ENCODE results near the gene WDR7. TPM values are rescaled to one million over a fixed set of nuclear protein-coding genes. Genes with fewer than 3 reads are reported as not detected.

WDR7 gene
- total and polyA plus RNA-seq, 10 of the 15 experiments (the other 5 are each of a cell fraction or from before 2014, with no cell fraction given), result 2.8 to 16.5 (median 11.7) TPM

- SMC1A ChIA-PET (ENCODE audit: uncharacterized antibody, unreplicated experiment), result no interaction called here
- in situ Hi-C loops (cut with MboI) (no loop called here), intact Hi-C loops (cut with micrococcal nuclease; ENCODE audit: unreplicated experiment) (no loop called here)
- Histone ChIP-seq H3K36me3 (ENCODE audit: control insufficient read depth in 2 of 2, insufficient read depth in 2 of 2, low read length in 1 of 2) (no peaks in the 10 kb centered on the region), H4K20me1 (ENCODE audit: control insufficient read depth, insufficient read depth) (no peaks in the 10 kb centered on the region), H3K27me3 (replicated peaks in 1 of 2; ENCODE audit: control insufficient read depth in 2 of 2, insufficient read depth in 2 of 2, low read length in 1 of 2) (no peaks in the 10 kb centered on the region), H3K9me3 (replicated peaks; ENCODE audit: control insufficient read depth, insufficient read depth, low read length) (no peaks in the 10 kb centered on the region), H3K4me2 (ENCODE audit: control insufficient read depth, insufficient read depth) (no peak overlapping the region), H3K9ac (ENCODE audit: control insufficient read depth, insufficient read depth, low read length) (no peak overlapping the region), H3K4me3 (no peak overlapping the region), H2AFZ (ENCODE audit: control insufficient read depth, low read depth, low read length) (no peak overlapping the region), H3K4me1 (ENCODE audit: control insufficient read depth, insufficient read depth, low read length) (no peaks in the 10 kb centered on the region), H3K79me2 (ENCODE audit: control insufficient read depth, insufficient read depth, low read length) (no peaks in the 10 kb centered on the region), H3K27ac (ENCODE audit: control insufficient read depth, insufficient read depth) (no peak overlapping the region)
- POLR2A ChIA-PET, result no interaction called here
- CTCF ChIA-PET, result no interaction called here
- FAIRE-seq (no peak), DNase-seq (ENCODE audit: low read depth, low spot score) (no peak), ATAC-seq (no peak)
- BruUV-seq (replicated peaks), result no TSS peak
- WGBS (ENCODE audit: insufficient coverage, insufficient replicate concordance, low lambda C conversion rate, missing lambda C conversion rate), result 92% methylated on average over 2 of the region's 2 CpGs
- RAD21 ChIA-PET (ENCODE audit: unreplicated experiment), result no interaction called here
- no peak for TF ChIP-seq USF1 (IDR thresholded peaks at IDR 0.05; ENCODE audit: borderline replicate concordance, extremely low read length, insufficient read depth, low read depth, low read length)
- TF ChIP-seq KLF5 (IDR thresholded peaks at IDR 0.05; ENCODE audit: partially characterized antibody), result no peak
- no peak for TF ChIP-seq RUNX3 (IDR thresholded peaks at IDR 0.05; ENCODE audit: low read length)
- no peak for TF ChIP-seq HDAC6 (IDR thresholded peaks at IDR 0.05; ENCODE audit: unreplicated experiment)
- no peak for TF ChIP-seq ZZZ3 (IDR thresholded peaks at IDR 0.05; ENCODE audit: control insufficient read depth, insufficient read length, low read depth)
- no peak for TF ChIP-seq FOS (IDR thresholded peaks at IDR 0.05; ENCODE audit: borderline replicate concordance, extremely low read depth, insufficient read length)
- TF ChIP-seq ELK1 (IDR thresholded peaks at IDR 0.05; ENCODE audit: low read depth, low read length), result no peak
- TF ChIP-seq PRDM15 (CRISPR knock-in tag; IDR thresholded peaks at IDR 0.05), result no peak
- TF ChIP-seq EED (IDR thresholded peaks at IDR 0.05; ENCODE audit: low read depth), result no peak
- no peak for TF ChIP-seq ATF3 (IDR thresholded peaks at IDR 0.05; ENCODE audit: borderline replicate concordance, extremely low read depth, low read depth, low read length)
- no peak for TF ChIP-seq POU2F2 (IDR thresholded peaks at IDR 0.05; ENCODE audit: borderline replicate concordance, low read depth, low read length)
- TF ChIP-seq TCF7 (IDR thresholded peaks at IDR 0.05; ENCODE audit: borderline replicate concordance), result no peak
- TF ChIP-seq EGR1 (IDR thresholded peaks at IDR 0.05; ENCODE audit: borderline replicate concordance in 1 of 2, low read depth in 2 of 2, low read length in 2 of 2), result no peak
- no peak for TF ChIP-seq TCF12 (IDR thresholded peaks at IDR 0.05; ENCODE audit: low read depth, low read length)
- TF ChIP-seq ATF7 (IDR thresholded peaks at IDR 0.05; ENCODE audit: low read depth), result no peak
- no peak for TF ChIP-seq MEF2B (IDR thresholded peaks at IDR 0.05; ENCODE audit: partially characterized antibody, poor library complexity, severe bottlenecking)
- no peak for TF ChIP-seq CHD4 (IDR thresholded peaks at IDR 0.05)
- no peak for TF ChIP-seq HSF1 (IDR thresholded peaks at IDR 0.05; ENCODE audit: low read depth, low read length)
- TF ChIP-seq KDM1A (IDR thresholded peaks at IDR 0.05; ENCODE audit: borderline replicate concordance), result no peak
Measured at GRCh38 chr18:56696966-56697365, 45.8 kb downstream of the WDR7 start.
